OCI-LY7 (cell line): ENCODE measurements around the gene SLC39A2. TPM values are rescaled to one million over a fixed set of nuclear protein-coding genes. Genes with fewer than 3 reads are reported as not detected.

Source experiments
- BruUV-seq: library from RNA; stranded (reverse); fragments of 400-500 nt; replicated peaks from 2 replicates; lab custom pipeline; 2021; lab: Mats Ljungman, UMichigan
- CTCF ChIA-PET: fragments of 300-600 bp; sonication (Branson Sonifier 250); formaldehyde crosslinking; loops from one replicate; lab custom pipeline; 2022; ENCODE audit warnings: antibody characterized with exemption; ENCODE audit not compliant: unreplicated experiment; lab: Charles Lee
- POLR2A ChIA-PET: fragments of 300-600 bp; sonication (Branson Sonifier 250); formaldehyde crosslinking; loops from one replicate; lab custom pipeline; 2022; ENCODE audit warnings: antibody characterized with exemption; lab: Charles Lee
- DNase-seq: peaks from one replicate; pipeline ENCODE4 v3.0.0-alpha.2; 2015; ENCODE audit warnings: low spot score
- H2AFZ ChIP-seq: fragments of 200-600 bp; sonication (generic), shearing (Covaris generic); 2 replicates; pipeline ENCODE4 v1.6.1; 2014; ENCODE audit warnings: mild to moderate bottlenecking, antibody characterized with exemption, low read length, moderate library complexity
- H3K27ac ChIP-seq: fragments of 200-600 bp; sonication (generic); 2 replicates; pipeline ENCODE4 v1.5.1; 2014; ENCODE audit warnings: mixed run types, low read depth, mild to moderate bottlenecking, moderate library complexity, low read length, inconsistent platforms; ENCODE audit not compliant: poor library complexity, severe bottlenecking
- H3K36me3 ChIP-seq: fragments of 200-600 bp; sonication (generic); 2 replicates; pipeline ENCODE4 v1.6.1; 2014; ENCODE audit warnings: mild to moderate bottlenecking, antibody characterized with exemption, low read length, moderate library complexity, mixed read lengths; ENCODE audit not compliant: insufficient read depth
- H3K4me1 ChIP-seq: fragments of 200-600 bp; sonication (generic); 2 replicates; pipeline ENCODE4 v1.5.1; 2014; ENCODE audit warnings: mild to moderate bottlenecking, low read length; ENCODE audit not compliant: insufficient read depth, poor library complexity, severe bottlenecking
- H3K4me2 ChIP-seq: fragments of 200-600 bp; sonication (generic); 2 replicates; pipeline ENCODE4 v1.6.1; 2014; ENCODE audit warnings: mild to moderate bottlenecking, low read length
- H3K4me3 ChIP-seq: fragments of 200-600 bp; sonication (generic); 2 replicates; pipeline ENCODE4 v1.5.1; 2014; ENCODE audit warnings: mild to moderate bottlenecking, low read depth, low read length; ENCODE audit not compliant: poor library complexity, severe bottlenecking
- H3K79me2 ChIP-seq: fragments of 200-600 bp; sonication (generic); 2 replicates; pipeline ENCODE4 v1.6.1; 2016; ENCODE audit warnings: low read depth, mild to moderate bottlenecking, low read length, moderate library complexity, mixed read lengths; ENCODE audit not compliant: insufficient read depth
- H3K9me2 ChIP-seq: fragments of 200-600 bp; sonication (generic); 2 replicates; pipeline ENCODE4 v1.6.1; 2016; ENCODE audit warnings: mild to moderate bottlenecking, low read length, mixed read lengths; ENCODE audit not compliant: insufficient read depth
- H3K9me3 ChIP-seq: fragments of 200-600 bp; sonication (generic); 2 replicates; pipeline ENCODE4 v1.6.1; 2014; ENCODE audit warnings: mild to moderate bottlenecking, mixed run types, low read length, mixed read lengths
- H4K20me1 ChIP-seq: fragments of 200-600 bp; sonication (generic); 2 replicates; pipeline ENCODE4 v1.6.1; 2014; ENCODE audit warnings: mild to moderate bottlenecking, antibody characterized with exemption, low read length, moderate library complexity, mixed read lengths; ENCODE audit not compliant: insufficient read depth
- EZH2phosphoT487 ChIP-seq: fragments of 200-600 bp; sonication (generic); IDR thresholded peaks from 2 replicates; pipeline ENCODE4 v1.6.1; 2018; ENCODE audit warnings: low read depth, borderline replicate concordance, mild to moderate bottlenecking, mixed run types, antibody characterized with exemption, low read length, moderate library complexity, mixed read lengths
- intact Hi-C: fragments of 100-400 bp; cut with micrococcal nuclease; formaldehyde crosslinking; loops from one replicate; pipeline ENCODE4 v1.10.0; 2022; ENCODE audit not compliant: unreplicated experiment
- total RNA-seq, 2 experiments: library from RNA; depleted of rRNA in 1 of 2; stranded (reverse); fragments of >200 nt in 1 of 2; shearing (Covaris generic) in 1 of 2; gene quantifications; 2 replicates each; pipeline ENCODE4 v1.2.3, GENCODE V29; 2014 to 2022
- TF ChIP-seq, protein P1 (sequence below): fragments of 200-600 bp; sonication (generic); conservative IDR thresholded peaks from 2 replicates; pipeline ENCODE4 v1.5.1; 2014; ENCODE audit warnings: mild to moderate bottlenecking, antibody characterized with exemption, low read length, moderate library complexity, mixed read lengths

The SLC39A2 gene
- total RNA-seq, 2 experiments from 2014 or later = 0.23 to 0.28 TPM

DNA sequence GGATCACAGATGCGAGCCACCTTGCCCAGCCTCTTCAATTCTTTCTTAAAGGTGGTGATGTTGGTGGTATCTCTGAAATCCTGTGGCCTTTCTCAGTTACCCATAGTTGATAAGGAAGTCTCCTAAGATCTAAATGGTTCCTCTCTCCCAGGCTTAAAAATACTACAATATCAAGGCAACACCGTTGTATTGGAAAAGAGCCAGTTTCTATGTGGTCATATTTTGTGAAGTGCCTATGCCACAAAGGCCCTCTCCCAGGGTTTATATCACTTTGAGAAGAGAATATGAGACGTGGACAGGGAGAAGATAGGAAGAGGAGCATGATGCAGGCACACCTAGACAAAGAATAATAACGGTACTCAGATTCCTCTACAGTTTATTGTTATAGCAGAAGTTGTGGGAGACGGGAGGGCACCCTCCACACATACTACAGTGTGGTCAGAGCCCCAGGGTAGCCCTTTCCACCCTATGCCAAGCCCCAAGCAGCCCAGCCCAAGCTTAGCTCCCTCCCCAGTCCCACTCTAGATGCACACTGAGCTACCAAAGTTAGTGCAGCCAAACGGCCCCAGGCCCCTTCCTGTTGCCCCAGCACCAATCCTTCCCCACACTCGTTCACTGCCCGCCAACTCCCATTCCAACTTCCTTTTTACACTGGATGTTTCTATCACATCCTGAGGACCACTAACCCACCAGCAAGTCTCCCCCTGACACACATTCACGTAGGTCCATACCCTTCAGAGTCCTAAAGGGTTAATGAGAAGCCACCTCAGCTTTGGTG lies 17.5 kb downstream of the SLC39A2 start:
- Histone ChIP-seq H3K9me2 (no peaks in the 10 kb centered on the region), H3K4me2 (no peak overlapping the region), H3K79me2 (no peaks in the 10 kb centered on the region), H3K36me3 (no peaks in the 10 kb centered on the region), H3K27ac (no peak overlapping the region), H3K9me3 (no peaks in the 10 kb centered on the region), H4K20me1 (no peaks in the 10 kb centered on the region), H2AFZ (no peak overlapping the region), H3K4me1 (no peaks in the 10 kb centered on the region), H3K4me3 (no peak overlapping the region)
- POLR2A ChIA-PET = interaction anchor here (0.6 kb wide), 1 partner anchor 399 kb away, joined by 3 read pairs; no protein-coding TSS in a partner anchor
- CTCF ChIA-PET = interaction anchor here (2.8 kb wide), 1 partner anchor 15 kb away, joined by 10 read pairs; no protein-coding TSS in a partner anchor
- TF ChIP-seq, protein P1, sequence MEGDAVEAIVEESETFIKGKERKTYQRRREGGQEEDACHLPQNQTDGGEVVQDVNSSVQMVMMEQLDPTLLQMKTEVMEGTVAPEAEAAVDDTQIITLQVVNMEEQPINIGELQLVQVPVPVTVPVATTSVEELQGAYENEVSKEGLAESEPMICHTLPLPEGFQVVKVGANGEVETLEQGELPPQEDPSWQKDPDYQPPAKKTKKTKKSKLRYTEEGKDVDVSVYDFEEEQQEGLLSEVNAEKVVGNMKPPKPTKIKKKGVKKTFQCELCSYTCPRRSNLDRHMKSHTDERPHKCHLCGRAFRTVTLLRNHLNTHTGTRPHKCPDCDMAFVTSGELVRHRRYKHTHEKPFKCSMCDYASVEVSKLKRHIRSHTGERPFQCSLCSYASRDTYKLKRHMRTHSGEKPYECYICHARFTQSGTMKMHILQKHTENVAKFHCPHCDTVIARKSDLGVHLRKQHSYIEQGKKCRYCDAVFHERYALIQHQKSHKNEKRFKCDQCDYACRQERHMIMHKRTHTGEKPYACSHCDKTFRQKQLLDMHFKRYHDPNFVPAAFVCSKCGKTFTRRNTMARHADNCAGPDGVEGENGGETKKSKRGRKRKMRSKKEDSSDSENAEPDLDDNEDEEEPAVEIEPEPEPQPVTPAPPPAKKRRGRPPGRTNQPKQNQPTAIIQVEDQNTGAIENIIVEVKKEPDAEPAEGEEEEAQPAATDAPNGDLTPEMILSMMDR = no peak
- TF ChIP-seq EZH2phosphoT487 = no peak
- no TSS peak for BruUV-seq
- DNase-seq = no peak
- intact Hi-C loops = no loop called here

DNA sequence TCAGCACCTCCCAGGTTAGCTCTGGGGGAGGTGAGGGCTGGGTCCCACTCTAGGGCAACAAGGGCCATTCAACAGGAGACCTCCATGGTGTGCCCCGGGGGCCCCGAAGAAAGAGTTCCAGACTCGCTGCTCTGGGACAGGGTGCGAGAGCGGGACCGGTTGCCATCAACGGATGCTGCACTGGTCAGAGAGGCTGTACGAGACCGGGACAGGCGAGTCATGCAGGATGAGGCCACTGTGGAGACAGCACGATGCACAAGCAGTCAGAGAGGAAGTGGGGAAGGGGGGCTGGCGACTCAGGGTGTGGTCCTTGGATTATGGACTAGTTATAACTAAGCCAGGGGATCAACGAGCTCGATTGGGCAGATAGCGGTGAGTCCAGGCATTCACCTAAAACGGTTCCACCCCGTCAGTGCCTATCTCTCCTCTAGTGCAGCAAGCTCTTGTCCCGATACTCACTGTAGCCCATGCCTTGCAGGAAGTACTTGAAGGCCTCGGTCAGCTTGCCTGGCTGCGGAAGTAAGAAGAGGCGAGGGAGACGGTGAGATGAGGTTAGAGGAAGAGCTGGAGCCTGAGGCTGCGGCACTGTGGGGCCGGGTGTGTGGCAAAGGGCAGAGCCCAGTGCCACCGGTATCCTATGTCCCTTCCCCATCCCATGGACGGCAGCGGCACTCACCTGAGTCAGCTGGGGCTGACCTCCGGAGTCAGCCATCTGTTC lies 18.6 kb downstream of the SLC39A2 start:
- Histone ChIP-seq H3K27ac (no peak overlapping the region), H3K9me2 (no peaks in the 10 kb centered on the region), H2AFZ (no peak overlapping the region), H3K79me2 (no peaks in the 10 kb centered on the region), H3K36me3 (no peaks in the 10 kb centered on the region), H3K4me2 (no peak overlapping the region), H3K9me3 (no peaks in the 10 kb centered on the region), H3K4me3 (no peak overlapping the region), H4K20me1 (no peaks in the 10 kb centered on the region), H3K4me1 (no peaks in the 10 kb centered on the region)
- no peak for TF ChIP-seq EZH2phosphoT487
- TF ChIP-seq, protein P1 = no peak
- POLR2A ChIA-PET = interaction anchor here (0.6 kb wide), 1 partner anchor 1169 kb away, joined by 3 read pairs; no protein-coding TSS in a partner anchor
- no peak for DNase-seq
- no TSS peak for BruUV-seq
- CTCF ChIA-PET = no interaction called here
- intact Hi-C loops = no loop called here
